SK-N-SH treated with all-trans-retinoic acid at 6 μM for 48 hours (cell line): ENCODE measurements around the gene FOXO1.

Experiments used
- ATAC-seq: fragments of 200-7000 bp; cut with Tn5 transposase; 3 replicates; pipeline ENCODE4 v1.9.1; 2020; ENCODE audit warnings: mild to moderate bottlenecking, moderate library complexity
- ARNTL ChIP-seq: fragments of 450-650 bp; formaldehyde crosslinking; IDR thresholded peaks from 2 replicates; pipeline ENCODE4 v1.5.0; 2020; ENCODE audit warnings: low read depth, mild to moderate bottlenecking, moderate library complexity, borderline replicate concordance
- BACH2 ChIP-seq: fragments of 250-450 bp; sonication (Bioruptor Pico); IDR thresholded peaks from 2 replicates; pipeline ENCODE4 v1.9.0; 2021; ENCODE audit warnings: mild to moderate bottlenecking, borderline replicate concordance
- CREB5 ChIP-seq: fragments of 250-450 bp; sonication (Bioruptor Pico); IDR thresholded peaks from 2 replicates; pipeline ENCODE4 v1.5.1; 2020; ENCODE audit warnings: low read depth, mild to moderate bottlenecking, moderate library complexity
- CSDC2 ChIP-seq: fragments of 250-450 bp; sonication (Bioruptor Pico); IDR thresholded peaks from 2 replicates; pipeline ENCODE4 v1.5.0; 2020; ENCODE audit warnings: mild to moderate bottlenecking, moderate library complexity
- GLIS3 ChIP-seq: fragments of 250-450 bp; sonication (Bioruptor Pico); IDR thresholded peaks from 2 replicates; pipeline ENCODE4 v1.5.0; 2020; ENCODE audit warnings: mild to moderate bottlenecking, moderate library complexity
- ISL1 ChIP-seq: fragments of 250-450 bp; sonication (Bioruptor Pico); IDR thresholded peaks from 2 replicates; pipeline ENCODE4 v2.1.2; 2022; ENCODE audit warnings: mild to moderate bottlenecking, moderate library complexity
- OSR1 ChIP-seq: fragments of 250-450 bp; sonication (Bioruptor Pico); IDR thresholded peaks from 2 replicates; pipeline ENCODE4 v1.8.0; 2022; ENCODE audit warnings: moderate library complexity, mild to moderate bottlenecking, inconsistent platforms
- PATZ1 ChIP-seq: fragments of 250-450 bp; sonication (Bioruptor Pico); IDR thresholded peaks from 2 replicates; pipeline ENCODE4 v1.8.0; 2020; ENCODE audit warnings: mild to moderate bottlenecking, moderate library complexity, borderline replicate concordance
- POU6F1 ChIP-seq: fragments of 250-450 bp; sonication (Bioruptor Pico); IDR thresholded peaks from 2 replicates; pipeline ENCODE4 v1.8.0; 2021; ENCODE audit warnings: low read depth, mild to moderate bottlenecking, moderate library complexity, borderline replicate concordance
- PPARA ChIP-seq: fragments of 250-450 bp; sonication (Bioruptor Pico); IDR thresholded peaks from 2 replicates; pipeline ENCODE4 v1.5.0; 2020; ENCODE audit warnings: mild to moderate bottlenecking, borderline replicate concordance
- RARB ChIP-seq: fragments of 250-450 bp; sonication (Bioruptor Pico); IDR thresholded peaks from 2 replicates; pipeline ENCODE4 v1.8.0; 2021; ENCODE audit warnings: mild to moderate bottlenecking, moderate library complexity
- SNAI2 ChIP-seq: fragments of 250-450 bp; sonication (Bioruptor Pico); IDR thresholded peaks from 2 replicates; pipeline ENCODE4 v1.5.0; 2020; ENCODE audit warnings: mild to moderate bottlenecking, moderate library complexity
- TCF4 ChIP-seq: fragments of 250-450 bp; sonication (Bioruptor Pico); IDR thresholded peaks from 2 replicates; pipeline ENCODE4 v1.8.0; 2021; ENCODE audit warnings: mild to moderate bottlenecking, moderate library complexity, borderline replicate concordance
- TOX ChIP-seq: fragments of 250-450 bp; sonication (Bioruptor Pico); IDR thresholded peaks from 2 replicates; pipeline ENCODE4 v1.8.0; 2021; ENCODE audit warnings: mild to moderate bottlenecking, moderate library complexity, borderline replicate concordance
- ZC3H10 ChIP-seq: fragments of 250-450 bp; sonication (Bioruptor Pico); IDR thresholded peaks from 2 replicates; pipeline ENCODE4 v1.5.1; 2021; ENCODE audit warnings: mild to moderate bottlenecking, moderate library complexity
- ZNF565 ChIP-seq: fragments of 450-650 bp; formaldehyde crosslinking; conservative IDR thresholded peaks from 2 replicates; pipeline ENCODE4 v1.5.0; 2020; ENCODE audit warnings: low read depth, mild to moderate bottlenecking, moderate library complexity
- ZNF8 ChIP-seq: fragments of 450-650 bp; formaldehyde crosslinking; IDR thresholded peaks from 2 replicates; pipeline ENCODE4 v1.5.0; 2020; ENCODE audit warnings: mild to moderate bottlenecking, moderate library complexity
- TF ChIP-seq, protein P1 (sequence below): fragments of 250-450 bp; sonication (Bioruptor Pico); IDR thresholded peaks from 2 replicates; pipeline ENCODE4 v1.5.1; 2021; ENCODE audit warnings: mild to moderate bottlenecking, moderate library complexity
- TF ChIP-seq, protein P2 (sequence below): fragments of 250-450 bp; sonication (Bioruptor Pico); IDR thresholded peaks from 2 replicates; pipeline ENCODE4 v1.5.0; 2020; ENCODE audit warnings: mild to moderate bottlenecking, moderate library complexity

FOXO1 gene

GRCh38 chr13:40613192-40613818 is 53.1 kb downstream of the FOXO1 start:
- TF ChIP-seq OSR1 (no peak), POU6F1 (CRISPR knock-in tag) (no peak), SNAI2 (no peak), TOX (CRISPR knock-in tag) (no peak), BACH2 (CRISPR knock-in tag) (no peak), CSDC2 (CRISPR knock-in tag) (no peak), CREB5 (CRISPR knock-in tag) (no peak), RARB (no peak), ARNTL (CRISPR knock-in tag) (no peak), TCF4 (CRISPR knock-in tag) (no peak), PATZ1 (no peak)
- TF ChIP-seq, protein P1, sequence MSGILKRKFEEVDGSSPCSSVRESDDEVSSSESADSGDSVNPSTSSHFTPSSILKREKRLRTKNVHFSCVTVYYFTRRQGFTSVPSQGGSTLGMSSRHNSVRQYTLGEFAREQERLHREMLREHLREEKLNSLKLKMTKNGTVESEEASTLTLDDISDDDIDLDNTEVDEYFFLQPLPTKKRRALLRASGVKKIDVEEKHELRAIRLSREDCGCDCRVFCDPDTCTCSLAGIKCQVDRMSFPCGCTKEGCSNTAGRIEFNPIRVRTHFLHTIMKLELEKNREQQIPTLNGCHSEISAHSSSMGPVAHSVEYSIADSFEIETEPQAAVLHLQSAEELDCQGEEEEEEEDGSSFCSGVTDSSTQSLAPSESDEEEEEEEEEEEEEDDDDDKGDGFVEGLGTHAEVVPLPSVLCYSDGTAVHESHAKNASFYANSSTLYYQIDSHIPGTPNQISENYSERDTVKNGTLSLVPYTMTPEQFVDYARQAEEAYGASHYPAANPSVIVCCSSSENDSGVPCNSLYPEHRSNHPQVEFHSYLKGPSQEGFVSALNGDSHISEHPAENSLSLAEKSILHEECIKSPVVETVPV, result no peak
- TF ChIP-seq, protein P2, sequence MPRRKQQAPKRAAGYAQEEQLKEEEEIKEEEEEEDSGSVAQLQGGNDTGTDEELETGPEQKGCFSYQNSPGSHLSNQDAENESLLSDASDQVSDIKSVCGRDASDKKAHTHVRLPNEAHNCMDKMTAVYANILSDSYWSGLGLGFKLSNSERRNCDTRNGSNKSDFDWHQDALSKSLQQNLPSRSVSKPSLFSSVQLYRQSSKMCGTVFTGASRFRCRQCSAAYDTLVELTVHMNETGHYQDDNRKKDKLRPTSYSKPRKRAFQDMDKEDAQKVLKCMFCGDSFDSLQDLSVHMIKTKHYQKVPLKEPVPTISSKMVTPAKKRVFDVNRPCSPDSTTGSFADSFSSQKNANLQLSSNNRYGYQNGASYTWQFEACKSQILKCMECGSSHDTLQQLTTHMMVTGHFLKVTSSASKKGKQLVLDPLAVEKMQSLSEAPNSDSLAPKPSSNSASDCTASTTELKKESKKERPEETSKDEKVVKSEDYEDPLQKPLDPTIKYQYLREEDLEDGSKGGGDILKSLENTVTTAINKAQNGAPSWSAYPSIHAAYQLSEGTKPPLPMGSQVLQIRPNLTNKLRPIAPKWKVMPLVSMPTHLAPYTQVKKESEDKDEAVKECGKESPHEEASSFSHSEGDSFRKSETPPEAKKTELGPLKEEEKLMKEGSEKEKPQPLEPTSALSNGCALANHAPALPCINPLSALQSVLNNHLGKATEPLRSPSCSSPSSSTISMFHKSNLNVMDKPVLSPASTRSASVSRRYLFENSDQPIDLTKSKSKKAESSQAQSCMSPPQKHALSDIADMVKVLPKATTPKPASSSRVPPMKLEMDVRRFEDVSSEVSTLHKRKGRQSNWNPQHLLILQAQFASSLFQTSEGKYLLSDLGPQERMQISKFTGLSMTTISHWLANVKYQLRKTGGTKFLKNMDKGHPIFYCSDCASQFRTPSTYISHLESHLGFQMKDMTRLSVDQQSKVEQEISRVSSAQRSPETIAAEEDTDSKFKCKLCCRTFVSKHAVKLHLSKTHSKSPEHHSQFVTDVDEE (CRISPR knock-in tag), result no peak
- no peak for ATAC-seq

DNA sequence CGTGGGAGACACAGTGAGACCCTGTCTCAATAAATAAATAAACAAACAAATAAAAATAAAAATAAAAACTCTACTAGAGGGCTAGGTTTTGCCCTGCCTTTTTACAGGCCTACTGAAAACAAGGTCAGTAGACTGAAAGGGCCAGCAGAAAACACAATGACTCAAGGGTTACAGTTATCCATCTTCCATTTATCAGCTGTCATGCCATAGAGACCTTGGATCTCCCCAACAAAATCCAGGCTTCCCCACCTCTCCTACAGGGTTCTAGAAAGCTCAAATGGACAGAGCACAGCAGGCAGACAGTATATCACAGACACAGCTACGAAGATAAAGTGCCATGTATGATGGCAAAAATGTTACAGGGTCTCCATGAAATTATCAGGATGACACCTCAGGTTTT is 54.4 kb downstream of the FOXO1 start:
- no peak for ATAC-seq
- TF ChIP-seq POU6F1 (CRISPR knock-in tag), result no peak
- TF ChIP-seq OSR1, result no peak
- TF ChIP-seq, protein P1, result no peak
- TF ChIP-seq SNAI2, result no peak

- no peak for ATAC-seq
- TF ChIP-seq ZNF8 (CRISPR knock-in tag) (no peak), ARNTL (CRISPR knock-in tag) (no peak), BACH2 (CRISPR knock-in tag) (no peak), CREB5 (CRISPR knock-in tag) (no peak), ISL1 (CRISPR knock-in tag) (no peak), GLIS3 (CRISPR knock-in tag) (no peak), OSR1 (no peak), ZC3H10 (CRISPR knock-in tag) (no peak), ZNF565 (CRISPR knock-in tag) (no peak), PPARA (CRISPR knock-in tag) (no peak)
- TF ChIP-seq, protein P1, result no peak
These were observed 54.8 kb downstream of the FOXO1 start for GRCh38 chr13:40611635-40612034.
